ENCODE data around the gene C1orf174. TPM values are rescaled to one million over a fixed set of nuclear protein-coding genes. Genes with fewer than 3 reads are reported as not detected.

C1orf174 gene
- total RNA-seq (2014; rRNA removed; shearing (Covaris generic)) = 24.5 and 30.7 TPM in 2 replicates

GRCh38 chr1:3900150-3900968 lies at the start of gene C1orf174:
C1orf174 (minus strand) TSS chr1:3900272; CDS start chr1:3900186, 86 bp downstream.

GRCh38 chr1:3856923-3857790 lies 42.9 kb downstream of the C1orf174 start, which contains the start of the genes CEP104 and DFFB:
CEP104 (minus strand) TSS chr1:3857211; CDS start chr1:3852407, 4,804 bp downstream.
DFFB (plus strand) TSS chr1:3857476; CDS start chr1:3857604, 128 bp downstream.

Other genes with a start within 250 kb of the C1orf174 start
- 4.5 and 7.4 TPM in 2 replicates for gene TP73, start 247.8 kb downstream of the C1orf174 start, total RNA-seq (2014; rRNA removed; shearing (Covaris generic))
- gene CCDC27, start 147.8 kb downstream of the C1orf174 start, total RNA-seq (2014; rRNA removed; shearing (Covaris generic)) = not detected in 2 replicates
- gene SMIM1, start 127.5 kb downstream of the C1orf174 start, total RNA-seq (2014; rRNA removed; shearing (Covaris generic)) = not detected in 2 replicates
- 53.4 and 60.4 TPM in 2 replicates for gene LRRC47, start 103.8 kb downstream of the C1orf174 start, total RNA-seq (2014; rRNA removed; shearing (Covaris generic))
- gene CEP104, start 43.1 kb downstream of the C1orf174 start, total RNA-seq (2014; rRNA removed; shearing (Covaris generic)) = 21.0 and 32.8 TPM in 2 replicates
- gene DFFB, start 42.8 kb downstream of the C1orf174 start, total RNA-seq (2014; rRNA removed; shearing (Covaris generic)) = 6.1 and 6.6 TPM in 2 replicates